Measurements from ENCODE around the gene PPM1N.

GRCh38 chr19:45469945-45470761, 28.1 kb upstream of the PPM1N start:
- no peak for TF ChIP-seq CTCF (conservative IDR thresholded peaks at IDR 0.05 in 1 of 2, IDR thresholded peaks at IDR 0.05 in 1 of 2; ENCODE audit: extremely low read depth in 1 of 2, insufficient read depth in 1 of 2, low read depth in 1 of 2, low read length in 2 of 2)
- no peak for TF ChIP-seq EZH2 (IDR thresholded peaks at IDR 0.05; ENCODE audit: borderline replicate concordance, low read length)

All from mammary epithelial cell (primary cell).